OCI-LY7 (cell line): ENCODE results near the gene KRT17.

Experiments used
- CTCF ChIP-seq: fragments of 200-600 bp; sonication (generic); conservative IDR thresholded peaks from 2 replicates; pipeline ENCODE4 v1.5.1; 2014; ENCODE audit warnings: mild to moderate bottlenecking, antibody characterized with exemption, low read length, moderate library complexity, mixed read lengths
- EZH2phosphoT487 ChIP-seq: fragments of 200-600 bp; sonication (generic); IDR thresholded peaks from 2 replicates; pipeline ENCODE4 v1.6.1; 2018; ENCODE audit warnings: low read depth, borderline replicate concordance, mild to moderate bottlenecking, mixed run types, antibody characterized with exemption, low read length, moderate library complexity, mixed read lengths

- TF ChIP-seq CTCF (no peak), EZH2phosphoT487 (no peak)
Measured at GRCh38 chr17:41614098-41614497, 10.3 kb downstream of the KRT17 start.
